HL-60/S4 treated with phorbol 12-myristate 13-acetate at 8.2 ng/mL for 4 days and 3 days (cell line): Measurements from ENCODE around the gene FAM200B.

ENCODE experiments used
- in situ Hi-C: fragments of 300-500 bp; cut with MboI; formaldehyde crosslinking; loops from 2 replicates; pipeline ENCODE4 v1.15.0; 2022; ENCODE audit warnings: low sequenced_read_pairs

The FAM200B gene

DNA sequence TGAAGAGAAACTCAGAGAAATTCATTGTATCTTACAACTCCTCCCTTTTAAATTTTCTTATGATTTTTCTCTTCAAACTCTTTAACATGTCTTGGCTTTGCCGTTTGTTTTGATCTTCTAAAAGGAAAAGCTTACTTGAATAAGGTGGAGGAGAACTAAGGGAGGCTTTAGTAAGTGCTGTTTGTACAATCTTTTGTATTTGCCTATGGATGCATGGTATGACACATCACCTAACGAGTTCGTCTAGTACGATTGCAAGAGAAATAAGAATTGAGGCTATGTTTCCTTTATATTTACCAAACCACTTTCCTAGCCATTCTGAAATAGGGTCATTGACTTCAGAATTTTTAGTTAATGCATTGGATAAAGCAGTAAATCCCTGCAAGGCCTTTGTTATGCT lies 12.8 kb downstream of the FAM200B start:
- in situ Hi-C loops = no loop called here

DNA sequence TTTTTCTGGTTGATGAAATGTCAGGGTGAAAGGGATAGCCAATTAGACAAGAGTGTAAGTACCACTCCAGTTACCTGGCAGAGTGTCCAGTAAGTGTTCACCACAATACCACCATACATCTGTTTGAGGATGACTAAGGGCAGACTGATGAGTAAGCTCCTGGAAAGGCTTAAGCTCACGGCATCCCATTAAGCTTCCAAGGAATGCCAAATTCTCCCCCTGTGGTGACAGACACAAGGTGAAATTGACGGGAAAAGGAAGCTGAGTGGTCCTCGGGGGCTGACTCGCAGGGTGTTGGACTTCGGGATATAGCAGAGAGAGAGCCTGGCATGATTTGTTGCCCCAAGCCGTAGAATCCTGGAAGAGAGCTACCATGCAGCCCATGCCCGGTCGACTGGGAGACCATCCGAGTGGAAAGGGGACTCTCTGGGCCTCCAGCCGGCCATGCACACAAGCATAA lies 13.6 kb downstream of the FAM200B start:
- in situ Hi-C loops = no loop called here

DNA sequence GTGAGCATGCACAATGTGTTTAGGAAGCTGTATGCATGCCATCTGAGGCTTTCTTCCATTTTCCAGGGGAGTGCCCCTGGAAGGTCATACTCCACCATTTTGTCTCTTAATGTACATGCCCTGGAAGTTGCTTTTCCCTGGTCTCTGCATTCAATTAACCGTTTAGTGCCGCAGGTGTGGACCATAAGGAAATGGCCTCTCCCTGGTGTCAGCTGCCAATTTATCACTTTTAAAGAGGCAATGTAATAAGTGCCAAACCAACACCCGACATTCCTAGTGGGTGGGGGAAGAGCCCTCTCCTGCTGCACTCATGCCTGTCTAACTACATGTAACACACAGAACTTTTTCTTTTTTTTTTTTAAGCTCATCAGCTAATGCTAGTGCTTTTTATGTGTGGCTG lies 14.1 kb downstream of the FAM200B start:
- in situ Hi-C loops = no loop called here

DNA sequence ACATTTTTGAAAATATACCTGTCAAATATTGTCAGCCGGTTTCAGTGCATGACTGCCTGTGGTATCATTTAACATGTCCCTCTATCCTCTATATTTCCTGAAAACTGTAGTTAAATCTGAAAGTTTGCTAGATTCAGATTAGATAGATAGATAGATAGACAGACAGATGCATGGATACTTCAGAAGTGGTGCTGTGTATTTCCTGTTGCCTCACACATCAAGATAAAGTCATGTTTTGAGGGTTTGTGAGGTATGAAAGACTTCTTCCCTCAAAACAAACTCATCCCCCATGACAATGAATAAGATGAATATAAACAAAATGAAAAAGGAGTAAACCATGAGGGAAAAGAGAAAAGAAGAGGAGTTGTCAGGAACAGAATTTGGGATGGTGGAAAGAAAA lies 15.2 kb downstream of the FAM200B start:
- in situ Hi-C loops = no loop called here

DNA sequence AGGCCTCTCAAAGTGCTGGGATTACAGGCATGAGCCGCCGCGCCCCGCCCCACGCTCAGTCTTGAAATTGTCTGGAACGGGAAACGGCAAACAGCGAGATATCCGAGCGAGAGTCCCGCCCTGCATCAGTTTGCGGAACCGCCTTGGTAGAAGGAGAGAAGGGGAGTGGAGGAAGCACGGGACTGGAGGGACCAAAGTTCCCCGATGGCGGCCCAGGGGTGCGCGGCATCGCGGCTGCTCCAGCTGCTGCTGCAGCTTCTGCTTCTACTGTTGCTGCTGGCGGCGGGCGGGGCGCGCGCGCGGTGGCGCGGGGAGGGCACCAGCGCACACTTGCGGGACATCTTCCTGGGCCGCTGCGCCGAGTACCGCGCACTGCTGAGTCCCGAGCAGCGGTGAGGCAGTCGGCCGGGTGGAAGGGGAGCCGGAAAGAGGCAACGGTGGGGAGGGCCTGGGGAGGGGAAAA lies 21.3 kb downstream of the FAM200B start, which contains the start of gene BST1:
Gene BST1, plus strand, starts transcription at position 125 of the 463 bp plus-strand sequence. Its CDS starts 80 bp downstream, at position 205.
- in situ Hi-C loops = no loop called here

DNA sequence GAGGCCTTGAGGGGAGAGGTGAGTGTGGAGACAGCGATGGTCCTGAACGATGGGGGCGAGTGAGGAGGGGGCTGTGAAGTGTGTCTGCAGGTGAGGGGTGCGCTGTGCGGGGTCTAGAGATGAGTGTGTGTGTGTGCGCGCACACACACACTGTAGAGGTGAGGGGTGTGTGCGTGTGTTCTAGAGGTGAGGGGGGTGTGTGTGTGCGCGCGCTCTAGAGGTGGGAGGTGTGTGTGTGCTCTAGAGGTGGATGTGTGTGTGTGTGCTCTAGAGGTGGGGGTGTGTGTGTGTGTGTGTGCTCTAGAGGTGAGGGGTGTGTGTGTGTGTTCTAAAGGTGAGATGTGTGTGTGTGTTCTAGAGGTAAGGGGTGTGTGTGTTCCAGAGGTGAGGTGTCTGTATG lies 21.8 kb downstream of the FAM200B start:
- in situ Hi-C loops = no loop called here

DNA sequence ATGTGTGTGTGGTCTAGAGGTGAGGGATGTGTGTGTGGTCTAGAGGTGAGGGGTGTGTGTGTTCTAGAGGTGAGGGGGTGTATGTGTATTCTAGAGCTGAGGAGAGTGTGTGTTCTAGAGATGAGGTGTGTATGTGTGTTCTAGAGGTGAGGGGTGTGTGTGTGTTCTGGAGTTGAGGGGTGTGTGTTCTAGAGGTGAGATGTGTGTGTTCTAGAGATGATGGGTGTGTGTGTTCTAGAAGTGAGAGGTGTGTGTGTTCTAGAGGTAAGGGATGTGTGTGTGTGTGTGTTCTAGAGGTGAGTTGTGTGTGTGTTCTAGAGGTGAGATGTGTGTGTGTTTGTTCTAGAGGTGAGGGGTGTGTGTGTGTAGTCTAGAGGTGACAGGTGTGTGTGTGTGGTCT lies 22.5 kb downstream of the FAM200B start:
- in situ Hi-C loops = no loop called here

DNA sequence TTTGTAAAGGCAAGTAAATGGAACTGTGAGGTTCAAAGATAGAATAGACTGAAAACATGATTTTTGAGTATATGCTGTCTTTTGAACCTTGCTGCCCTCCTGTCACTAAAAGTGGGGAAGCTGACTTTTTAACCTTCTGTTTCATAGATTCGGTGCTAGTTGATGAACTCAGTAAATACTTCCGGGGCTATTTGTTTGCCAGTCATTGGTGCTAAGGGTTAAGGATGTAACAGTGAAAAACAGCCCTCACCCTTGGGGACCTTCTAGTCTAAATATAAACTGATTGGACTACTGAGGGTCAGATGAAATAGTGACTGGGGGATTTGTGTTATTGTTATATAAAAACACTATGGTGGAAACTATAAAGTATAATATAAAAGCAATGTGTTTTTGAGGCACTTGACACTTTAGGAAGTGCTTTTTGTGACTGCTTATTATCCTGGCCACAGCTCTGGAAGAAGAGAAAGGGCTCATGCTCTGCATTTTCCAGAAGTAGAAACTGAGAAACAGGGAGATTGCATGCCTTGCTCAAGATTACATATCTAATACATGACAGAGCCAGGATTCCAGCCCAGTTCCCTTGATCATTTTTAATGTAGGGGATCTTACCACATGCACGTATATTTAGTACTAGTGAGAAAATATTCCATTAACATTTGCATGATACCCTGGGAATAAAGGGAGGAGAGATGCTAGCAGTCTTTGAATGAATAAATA lies 25.2 kb downstream of the FAM200B start:
- in situ Hi-C loops = no loop called here

DNA sequence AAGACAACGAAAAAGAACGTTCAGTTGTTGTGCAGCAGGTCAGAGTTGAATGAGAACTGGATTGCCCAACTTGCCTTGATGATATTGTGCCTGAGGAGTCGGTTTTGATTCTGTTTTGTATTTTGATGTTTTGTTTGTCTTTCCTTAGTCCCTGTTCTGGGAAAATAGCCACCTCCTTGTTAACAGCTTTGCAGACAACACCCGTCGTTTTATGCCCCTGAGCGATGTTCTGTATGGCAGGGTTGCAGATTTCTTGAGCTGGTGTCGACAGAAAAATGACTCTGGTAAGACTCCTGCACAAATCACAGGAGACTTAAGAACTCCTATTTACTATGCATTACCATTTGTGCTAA lies 25.7 kb downstream of the FAM200B start:
- in situ Hi-C loops = no loop called here

DNA sequence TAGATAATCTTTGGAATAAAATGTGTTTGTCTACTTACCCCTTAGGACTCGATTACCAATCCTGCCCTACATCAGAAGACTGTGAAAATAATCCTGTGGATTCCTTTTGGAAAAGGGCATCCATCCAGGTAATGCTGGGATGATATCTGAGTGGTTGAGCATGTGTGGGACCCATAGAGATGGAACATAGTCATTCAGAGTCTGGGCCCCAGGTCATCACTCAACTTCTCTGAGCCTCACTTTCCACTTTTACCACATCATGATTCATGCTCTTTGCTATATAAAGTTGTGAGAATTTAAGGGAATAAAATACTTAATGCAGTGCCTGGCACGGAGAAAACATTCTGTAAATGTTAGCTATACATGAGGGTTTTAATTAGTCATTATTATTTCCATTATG lies 30.1 kb downstream of the FAM200B start:
- in situ Hi-C loops = no loop called here

DNA sequence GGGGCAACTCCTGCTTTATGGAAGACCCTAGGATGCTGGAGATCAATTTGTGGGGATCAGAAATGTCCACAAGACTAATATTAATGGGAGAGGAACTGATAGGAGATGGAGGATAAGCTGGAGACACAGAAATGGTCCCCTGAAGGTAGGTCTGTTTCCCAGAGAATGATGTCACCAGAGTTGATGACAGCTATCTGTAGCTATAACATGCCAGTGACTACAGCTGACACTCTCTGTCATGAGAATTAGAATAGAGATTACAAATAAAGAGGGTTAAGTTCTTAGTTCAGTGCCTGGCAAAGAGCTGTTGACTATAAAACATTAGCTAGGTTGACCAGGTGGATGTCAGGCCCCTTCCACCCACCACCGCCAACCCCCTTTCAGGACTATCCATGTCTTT lies 30.6 kb downstream of the FAM200B start:
- in situ Hi-C loops = no loop called here

DNA sequence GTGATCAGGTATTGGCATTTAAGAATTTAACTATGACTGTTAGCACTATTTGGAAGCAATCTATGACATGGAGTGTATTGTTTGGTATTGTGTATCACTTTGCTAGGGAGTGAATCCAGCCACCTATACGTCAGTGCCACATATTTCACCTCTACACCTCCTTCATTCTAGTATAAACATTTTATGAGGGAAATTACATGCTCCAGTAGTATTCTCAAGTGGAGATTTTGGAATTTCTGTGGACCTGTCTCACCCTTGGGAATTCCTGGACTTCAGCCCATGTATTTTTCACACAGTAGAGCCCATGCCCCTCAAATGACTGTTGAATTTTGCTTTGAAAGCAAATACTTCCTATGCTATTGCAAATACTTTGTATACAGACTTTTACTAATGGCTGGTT lies 32.5 kb downstream of the FAM200B start:
- in situ Hi-C loops = no loop called here

DNA sequence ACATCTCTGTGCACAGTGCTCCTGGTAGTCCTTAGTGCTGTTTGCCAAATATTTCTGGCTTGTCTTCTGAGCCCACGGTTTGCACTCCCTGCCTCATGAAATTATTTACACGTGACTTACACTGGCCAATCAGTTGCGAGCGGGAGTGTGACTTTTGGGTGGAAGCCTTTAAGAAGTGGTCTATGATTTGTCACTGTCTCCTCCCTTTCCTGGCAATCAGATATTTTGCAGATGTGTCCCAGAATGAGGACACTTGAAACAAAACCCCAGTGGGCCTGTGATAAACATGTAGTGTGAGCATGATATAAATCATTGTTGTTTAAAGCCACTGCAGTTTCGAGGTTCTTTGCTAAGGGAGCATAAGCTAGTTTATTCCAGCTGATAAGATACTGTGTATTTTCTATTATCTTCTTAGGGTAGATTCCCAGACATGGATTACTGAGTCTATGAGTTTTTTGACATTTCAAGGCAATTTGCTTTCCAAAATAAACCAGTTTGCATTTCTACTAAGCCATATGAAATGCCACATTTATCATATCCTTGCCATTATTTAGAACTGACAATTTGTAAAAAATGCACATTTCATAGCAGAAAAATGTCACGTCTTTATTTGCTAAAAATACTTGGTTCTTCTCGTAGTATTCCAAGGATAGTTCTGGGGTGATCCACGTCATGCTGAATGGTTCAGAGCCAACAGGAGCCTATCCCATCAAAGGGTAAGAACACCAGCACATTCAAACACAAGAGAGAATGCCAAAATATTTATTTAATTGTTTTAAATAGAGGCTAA lies 33.2 kb downstream of the FAM200B start:
- in situ Hi-C loops = no loop called here

DNA sequence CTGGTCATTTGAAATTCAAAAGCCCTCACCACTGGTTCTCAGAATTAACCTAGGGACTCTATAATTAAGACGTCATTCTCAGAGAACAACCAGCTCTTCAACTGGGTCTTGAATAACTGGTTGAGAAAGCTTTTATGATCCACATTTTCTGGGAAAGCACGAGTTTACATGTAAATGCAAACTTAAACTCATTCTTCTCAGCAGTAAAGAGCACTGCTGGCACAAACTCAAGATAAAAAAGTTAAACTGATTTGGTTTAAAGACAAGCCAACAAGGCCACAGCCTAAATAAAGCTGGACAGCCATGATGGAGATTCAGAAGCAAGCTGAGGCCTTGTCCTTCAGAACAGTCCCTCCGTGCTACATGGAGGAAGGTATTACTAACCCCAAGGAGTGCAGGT lies 34.5 kb downstream of the FAM200B start:
- in situ Hi-C loops = no loop called here

DNA sequence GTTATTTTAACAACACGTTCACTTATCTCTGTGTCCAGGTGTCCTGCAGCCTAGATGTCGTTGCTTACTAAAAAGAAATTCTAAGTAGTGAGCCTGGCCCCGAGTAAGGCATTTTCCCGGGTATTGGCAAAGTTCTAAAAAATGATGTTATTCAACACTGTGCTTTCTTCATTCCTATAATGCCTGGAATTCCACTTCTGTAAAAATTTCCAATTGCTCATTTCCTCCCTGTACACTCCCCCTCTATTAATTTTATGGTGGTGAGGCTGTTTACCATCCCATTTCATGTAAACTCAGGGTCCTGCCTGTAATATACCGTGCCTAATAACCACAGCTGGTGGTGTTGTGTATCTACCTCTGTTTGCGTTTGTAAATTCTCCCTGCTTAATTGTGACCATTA lies 35.5 kb downstream of the FAM200B start:
- in situ Hi-C loops = no loop called here

DNA sequence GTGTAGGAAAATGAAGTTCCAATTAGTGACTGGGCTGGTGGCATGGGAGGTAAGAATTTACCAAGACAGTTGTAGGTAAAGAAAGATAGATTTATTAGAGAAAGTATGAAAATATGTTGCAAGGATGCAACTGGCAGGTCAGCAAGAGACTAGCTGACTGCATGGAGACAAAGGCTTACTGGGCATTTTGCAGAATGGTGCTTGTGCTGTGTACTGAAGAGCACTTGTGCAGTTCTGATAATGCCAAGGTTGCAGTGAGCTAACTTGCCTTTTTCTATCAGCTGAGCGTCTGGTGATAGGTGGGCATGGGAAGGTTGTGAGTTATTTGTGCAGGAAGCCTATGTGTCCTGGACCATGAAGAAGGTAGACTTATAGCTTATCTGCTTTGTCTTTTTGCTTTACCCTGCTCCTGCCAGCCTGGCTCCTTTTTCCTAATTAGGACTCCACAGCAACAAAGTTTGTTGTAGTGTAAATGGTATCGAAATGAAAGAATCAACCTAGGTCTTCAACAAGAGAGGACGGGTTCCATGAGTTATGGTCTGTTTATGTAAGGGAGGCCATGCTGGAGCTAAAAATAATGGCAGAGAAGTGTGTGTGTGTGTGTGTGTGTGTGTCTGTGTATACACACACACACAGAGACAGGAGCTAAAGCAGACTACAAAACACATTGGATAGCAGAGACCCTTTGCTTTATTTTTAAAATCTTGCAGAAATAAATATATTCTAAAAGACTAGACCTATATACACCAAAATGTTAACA lies 36.2 kb downstream of the FAM200B start:
- in situ Hi-C loops = no loop called here

DNA sequence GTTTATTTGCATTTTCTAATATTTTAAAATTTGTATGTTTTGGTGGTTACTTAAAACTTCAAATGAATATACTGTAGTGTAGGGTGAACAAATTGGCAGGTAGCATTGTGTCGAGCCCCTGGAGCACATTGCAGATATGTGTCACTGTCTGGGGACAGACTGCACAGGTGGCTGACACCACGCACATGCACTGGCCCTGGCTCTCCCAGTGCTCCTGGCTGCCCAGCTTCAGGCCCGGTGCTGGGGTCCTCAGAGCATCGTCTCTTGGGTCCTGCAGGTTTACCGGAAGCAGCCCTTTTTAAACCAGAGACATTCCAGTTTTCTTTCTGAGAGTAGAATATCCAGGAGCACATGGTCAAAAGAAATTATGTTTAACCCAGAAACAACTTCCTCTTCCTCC lies 36.8 kb downstream of the FAM200B start:
- in situ Hi-C loops = no loop called here

DNA sequence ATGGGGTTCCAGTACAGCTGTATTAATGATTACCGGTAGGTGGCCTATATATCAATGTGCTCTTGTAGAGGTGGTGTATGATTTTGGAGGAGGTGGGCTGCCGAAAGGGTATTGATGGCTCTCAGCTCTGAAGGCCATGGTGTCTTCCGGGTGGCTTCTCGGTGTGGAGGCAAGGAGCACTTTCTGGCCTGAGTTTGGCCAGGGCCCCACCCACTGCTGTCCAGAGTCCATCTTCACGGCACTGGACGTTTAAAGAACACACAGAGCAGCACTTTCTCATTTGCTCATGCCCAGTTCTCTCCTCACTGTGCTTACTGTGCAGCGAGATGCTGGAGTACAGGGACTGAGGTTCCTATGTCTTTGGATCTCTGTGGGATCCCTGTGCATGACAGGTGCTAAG lies 37.3 kb downstream of the FAM200B start:
- in situ Hi-C loops = no loop called here

DNA sequence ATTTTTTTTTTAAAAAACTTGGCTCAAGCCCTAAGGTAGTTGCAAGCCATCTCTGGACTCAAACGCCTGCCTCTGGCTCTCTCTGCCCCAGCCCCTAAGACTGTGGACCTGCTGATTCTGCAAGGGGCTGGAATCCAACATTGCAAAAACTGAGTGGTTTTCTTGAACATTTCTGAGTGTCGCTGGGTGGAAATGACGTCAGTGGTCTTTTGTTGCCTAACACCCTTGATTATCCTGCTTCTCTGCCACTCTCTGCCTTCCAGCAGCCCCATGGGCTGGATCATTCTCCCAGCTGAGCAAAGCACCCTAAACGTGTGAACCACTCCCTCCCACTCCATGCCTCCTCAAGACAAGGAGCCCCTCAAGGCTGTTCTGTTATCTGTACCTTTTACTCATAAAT lies 37.9 kb downstream of the FAM200B start:
- in situ Hi-C loops = no loop called here

DNA sequence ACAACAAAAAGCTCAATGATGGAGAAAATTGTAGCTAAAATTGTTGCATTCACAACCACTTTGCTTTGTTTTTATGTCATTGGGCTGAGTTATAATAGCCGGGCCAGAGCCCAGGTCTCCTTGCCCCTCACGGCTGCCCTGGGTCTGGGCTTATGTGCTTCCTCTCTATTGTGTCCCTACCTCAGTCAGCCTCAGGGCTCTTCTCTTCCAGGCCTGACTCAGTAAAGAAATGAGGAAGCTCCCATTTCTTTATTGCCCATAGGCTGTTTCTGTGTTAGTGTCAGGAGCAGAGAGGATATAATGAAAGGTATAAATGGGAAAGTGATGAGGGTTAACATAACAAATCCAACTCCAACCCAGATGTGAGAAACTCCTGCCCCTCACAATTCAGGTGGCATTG lies 39.2 kb downstream of the FAM200B start:
- in situ Hi-C loops = no loop called here

DNA sequence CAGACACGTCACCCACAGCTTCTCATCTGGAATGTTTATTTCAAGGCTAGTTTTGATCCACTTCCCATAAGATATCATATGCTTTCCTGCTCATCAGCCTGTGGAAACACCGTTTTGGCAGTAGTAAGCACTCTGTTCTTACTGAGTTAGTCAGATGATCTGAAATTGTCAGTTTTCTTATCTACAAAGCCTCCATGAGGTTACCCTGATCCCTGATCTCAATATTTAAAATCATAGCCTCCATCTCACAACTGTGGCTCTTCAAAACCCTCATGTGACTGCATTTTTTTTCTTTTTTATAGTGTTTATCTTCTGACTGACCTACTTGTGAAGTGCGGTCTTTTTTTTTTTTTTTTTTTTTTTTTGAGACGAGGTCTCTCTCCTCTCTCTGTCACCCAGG lies 44.0 kb downstream of the FAM200B start:
- in situ Hi-C loops = no loop called here
